HG02759 (cell line): ENCODE measurements around the gene SLC6A13.

Experiments used
- ATAC-seq: cut with Tn5 transposase; IDR thresholded peaks from one replicate; pipeline ENCODE4 v1.9.1; 2021; ENCODE audit warnings: mild to moderate bottlenecking, moderate library complexity; ENCODE audit not compliant: unreplicated experiment

The SLC6A13 gene

GRCh38 chr12:180445-180844 lies 82.2 kb downstream of the SLC6A13 start:
- ATAC-seq, result no peak

DNA sequence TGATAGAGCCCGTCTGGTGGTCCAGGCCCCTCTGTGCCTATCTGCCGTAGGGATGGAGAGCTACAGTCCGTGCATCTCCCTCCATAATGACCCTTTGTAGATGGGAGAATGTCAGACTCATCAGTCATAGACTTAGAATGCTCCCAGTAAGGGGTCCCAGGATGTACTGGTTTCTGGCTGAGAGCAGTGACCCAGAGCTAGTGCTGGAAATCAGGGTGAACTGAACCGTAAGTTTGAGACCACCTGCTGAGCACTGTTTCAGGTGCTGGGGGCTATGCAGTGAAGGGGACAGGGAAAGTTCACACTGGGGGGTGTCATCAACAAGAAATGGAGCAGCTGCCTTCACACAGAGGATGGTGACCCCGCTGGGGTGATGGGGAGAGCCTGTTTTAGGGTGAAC lies 82.8 kb downstream of the SLC6A13 start:
- ATAC-seq, result no peak

- no peak for ATAC-seq
Observed at GRCh38 chr12:179131-179884, 83.3 kb downstream of the SLC6A13 start.

DNA sequence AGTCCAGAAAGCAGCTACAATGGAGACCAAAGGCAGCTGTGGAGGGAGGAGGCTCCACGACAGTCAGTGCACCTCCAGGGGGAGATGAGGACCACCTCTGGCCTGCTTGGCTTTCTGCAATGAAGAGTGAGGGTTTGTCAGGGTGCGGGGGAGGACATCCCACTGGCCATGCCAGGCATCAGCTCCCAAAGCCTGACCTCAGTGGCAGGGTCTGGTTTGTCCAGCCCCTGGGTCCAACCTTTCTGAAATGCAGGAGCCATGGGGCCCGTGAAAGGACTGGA lies 83.9 kb downstream of the SLC6A13 start:
- ATAC-seq, result no peak

DNA sequence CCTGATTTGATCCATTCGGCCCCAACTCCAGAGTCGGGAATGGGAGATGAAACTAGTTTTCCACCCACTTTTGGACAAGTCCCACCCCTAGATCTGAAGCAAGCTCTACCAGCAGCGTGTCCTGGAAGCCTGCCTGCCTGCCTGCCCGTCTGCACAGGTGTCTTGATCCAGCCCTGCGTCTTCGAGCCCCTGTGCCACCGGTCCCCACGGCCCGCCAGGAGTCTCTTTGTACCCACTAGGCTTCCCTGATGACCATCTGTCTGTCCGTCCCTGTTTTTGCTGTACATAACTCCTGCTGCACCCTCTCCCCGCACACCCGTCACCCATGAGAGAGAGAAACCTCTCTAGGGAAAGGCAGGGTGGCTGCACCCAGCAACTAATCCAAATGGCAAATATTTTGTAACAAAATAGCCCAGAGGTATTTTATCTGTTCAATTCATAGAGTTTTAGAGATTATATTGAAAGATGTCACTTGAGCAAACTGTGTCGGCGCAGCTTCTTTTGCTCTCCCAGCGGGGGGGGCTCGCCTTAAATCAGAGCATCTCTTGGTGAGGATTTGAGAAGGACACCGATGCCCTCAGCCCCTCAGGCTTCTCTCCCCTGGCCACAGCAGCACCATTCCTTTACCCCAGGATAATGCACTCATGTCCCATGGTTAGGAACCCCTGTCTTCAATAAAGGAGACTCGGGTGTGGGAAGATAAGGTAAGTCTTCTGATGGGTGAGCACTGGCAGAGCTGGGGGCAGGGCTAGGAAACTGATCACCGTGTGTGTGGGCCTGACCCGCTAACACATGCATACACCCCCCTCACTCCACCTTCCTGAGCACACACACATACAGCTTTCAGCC lies 84.4 kb downstream of the SLC6A13 start:
- no peak for ATAC-seq

GRCh38 chr12:177336-177979 lies 85.2 kb downstream of the SLC6A13 start:
- ATAC-seq, result no peak

DNA sequence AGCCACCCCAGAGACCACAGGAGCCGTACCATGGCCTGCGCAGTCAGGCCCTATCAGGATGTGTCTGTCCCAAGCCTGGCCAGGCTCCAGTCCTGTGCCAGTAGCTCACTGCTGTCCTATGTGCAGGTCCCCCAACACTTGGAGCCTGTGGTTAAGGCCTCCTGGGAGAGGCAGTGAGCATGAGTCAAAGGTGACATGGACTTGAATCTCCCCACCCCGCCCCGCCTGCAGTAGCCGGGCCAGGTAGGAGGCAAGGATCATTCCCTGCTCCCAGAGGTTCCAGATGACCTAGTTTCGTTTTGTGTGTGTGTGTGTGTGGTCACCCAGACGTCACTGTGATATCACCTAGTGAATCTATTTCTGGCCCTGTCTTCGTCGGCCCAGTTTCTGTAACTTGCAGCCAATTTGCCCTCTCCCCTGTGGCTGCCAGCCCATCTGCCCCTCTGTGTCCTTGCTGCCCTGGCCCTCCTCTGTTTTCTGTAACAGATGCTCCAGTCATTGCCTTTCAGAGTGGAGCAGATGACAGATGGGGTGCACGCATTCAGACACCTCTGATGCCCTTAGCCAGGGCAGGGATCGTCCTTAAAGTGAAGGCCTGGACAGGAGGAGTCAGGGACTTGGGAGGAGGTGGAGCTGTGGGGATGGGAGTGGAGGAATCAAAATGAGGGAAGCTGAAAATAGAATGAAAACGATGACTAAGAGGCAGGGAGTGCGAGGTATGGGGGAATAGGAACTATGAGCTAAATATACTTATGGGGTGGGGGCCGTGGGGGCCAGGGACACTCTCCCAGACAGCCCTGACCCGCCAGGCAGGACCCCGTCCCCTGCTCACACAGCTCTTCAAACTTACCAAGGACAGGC lies 86.1 kb downstream of the SLC6A13 start:
- ATAC-seq, result no peak

GRCh38 chr12:175759-176158 lies 86.9 kb downstream of the SLC6A13 start:
- ATAC-seq, result no peak

- ATAC-seq, result no peak
Observed at GRCh38 chr12:175250-175649, 87.4 kb downstream of the SLC6A13 start.

- no peak for ATAC-seq
Observed at GRCh38 chr12:174596-174995, 88.0 kb downstream of the SLC6A13 start.

DNA sequence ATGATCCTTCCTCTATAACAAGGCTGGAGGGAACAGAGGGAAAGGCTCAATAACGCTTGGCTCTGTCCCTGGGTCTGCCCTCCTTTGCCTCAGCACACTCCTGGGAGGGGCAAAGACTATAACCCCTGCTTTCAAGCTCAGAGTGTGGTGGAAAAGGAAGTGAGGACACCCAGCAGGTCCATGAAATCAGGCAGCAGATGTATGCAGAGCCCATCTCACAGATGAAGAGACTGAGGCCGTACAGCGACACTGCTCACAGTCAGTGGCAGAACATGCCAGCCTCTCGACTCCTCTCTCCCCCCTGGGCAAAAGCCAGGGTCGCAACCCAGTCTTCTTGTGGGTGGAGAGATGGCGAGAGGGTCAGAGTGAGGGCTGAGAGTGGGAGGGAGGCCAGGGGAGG lies 88.5 kb downstream of the SLC6A13 start:
- ATAC-seq, result no peak

DNA sequence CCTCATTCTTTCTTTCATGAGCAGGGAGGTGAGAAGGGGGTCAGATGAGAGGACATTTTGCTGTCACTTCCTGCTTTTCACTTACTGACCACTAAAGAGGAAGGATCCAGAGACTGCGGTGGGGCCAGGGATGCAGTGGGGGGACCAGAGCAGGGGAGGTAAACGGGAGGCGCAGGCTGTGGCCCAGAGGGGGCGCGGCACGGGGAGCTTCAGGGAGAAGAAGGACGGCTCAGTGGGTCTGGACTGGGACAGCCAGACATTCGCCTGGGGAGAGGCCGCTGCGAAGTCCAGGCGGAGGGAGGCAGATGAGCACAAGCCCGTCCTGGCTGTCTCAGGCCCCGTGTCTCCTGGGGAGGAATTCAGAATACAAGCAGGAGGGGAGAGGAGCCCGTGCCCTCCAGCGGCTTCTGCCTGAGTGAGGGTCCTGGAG lies 89.9 kb downstream of the SLC6A13 start:
- no peak for ATAC-seq

DNA sequence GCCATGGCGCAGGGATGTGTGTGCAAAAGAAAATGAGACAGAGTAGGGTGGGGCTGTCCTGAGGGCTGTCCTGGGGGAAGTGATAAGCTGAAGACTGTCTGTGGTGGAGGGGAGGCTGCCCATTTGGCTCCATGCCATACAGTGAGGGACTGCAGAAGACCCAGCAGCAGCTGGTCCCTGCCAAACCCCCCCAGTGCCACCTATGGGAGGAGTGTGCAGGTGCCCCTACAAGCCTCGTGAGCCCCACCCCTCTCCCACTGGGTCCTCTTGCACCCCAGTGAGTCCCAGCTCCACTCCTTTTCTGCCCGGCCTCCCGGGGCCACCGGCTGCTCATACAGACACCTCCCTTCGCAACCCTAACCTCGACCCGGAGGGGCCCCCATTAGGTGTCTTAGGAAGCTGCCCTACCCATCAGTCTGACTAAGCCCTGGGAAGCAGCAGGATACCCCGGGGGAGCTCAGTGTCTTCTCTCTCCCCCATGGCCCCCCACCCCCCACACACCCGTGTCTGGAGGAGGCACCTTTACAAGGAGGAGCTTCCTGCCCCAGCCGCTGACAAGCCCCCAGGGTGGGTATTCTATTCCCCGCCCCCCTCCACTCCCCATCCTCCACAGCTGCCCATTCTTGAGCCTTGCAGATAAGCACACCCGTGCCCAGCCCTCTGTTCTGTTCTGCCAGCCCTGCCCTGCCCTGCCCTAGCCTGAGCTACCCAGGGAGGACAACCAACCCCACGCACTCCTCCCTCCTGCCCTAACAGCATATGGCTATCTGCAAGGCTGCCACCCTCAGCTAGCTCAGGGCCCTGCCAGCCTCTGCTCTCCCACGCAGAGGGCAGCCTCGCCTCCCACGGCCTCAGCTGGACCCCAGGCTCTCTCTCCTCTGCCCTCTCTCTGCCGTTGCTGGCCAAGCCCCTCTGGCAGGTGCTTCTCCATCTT lies 90.6 kb downstream of the SLC6A13 start:
- no peak for ATAC-seq

DNA sequence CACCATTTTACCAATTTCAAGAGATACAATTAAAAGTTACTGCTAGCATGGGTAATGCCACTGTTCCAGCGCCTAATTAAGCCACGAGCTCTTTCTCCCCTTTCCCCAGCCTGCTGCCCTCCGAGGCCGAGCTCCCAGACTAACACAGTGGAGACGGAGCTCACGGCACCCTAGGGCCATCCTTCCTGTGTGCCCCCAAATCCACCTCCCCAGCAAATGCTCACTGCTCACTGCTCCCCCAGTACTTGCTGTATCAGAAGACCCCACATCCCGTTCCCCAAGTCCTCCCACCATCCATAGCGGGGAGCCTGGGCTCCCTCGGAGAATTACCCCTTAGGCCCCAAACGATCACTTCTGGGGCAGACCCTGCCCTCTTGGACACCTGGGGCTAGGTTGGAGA lies 91.4 kb downstream of the SLC6A13 start:
- ATAC-seq, result no peak
